ENCODE measurements around the gene PCSK6.

DNA sequence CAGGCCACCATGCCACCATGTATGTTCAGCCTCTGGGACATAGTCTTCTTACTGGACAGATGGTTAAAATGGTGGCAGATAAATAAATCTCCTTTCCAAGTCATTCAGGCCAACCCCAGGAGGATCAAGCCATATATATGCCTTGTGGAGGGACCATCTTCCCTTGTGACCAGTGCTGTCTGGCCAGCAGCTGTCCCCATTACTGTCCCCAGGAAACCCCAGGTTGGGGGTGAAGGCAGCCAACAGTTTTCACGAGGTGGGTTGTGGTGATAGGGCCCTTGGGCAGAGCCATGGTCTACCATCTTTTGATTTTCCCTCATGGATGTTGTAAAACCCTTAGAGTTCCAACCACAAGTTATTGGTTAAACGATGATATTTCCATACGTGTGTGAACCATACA, 48.7 kb upstream of the PCSK6 start:
- TF ChIP-seq CREB1 (IDR thresholded peaks at IDR 0.05) (no peak), CEBPB (IDR thresholded peaks at IDR 0.05; ENCODE audit: low read depth, low read length) (no peak), MAX (IDR thresholded peaks at IDR 0.05) (no peak), RNF2 (IDR thresholded peaks at IDR 0.05; ENCODE audit: borderline replicate concordance, low read depth, low read length, missing control alignments, poor library complexity, severe bottlenecking) (no peak), CTCF (IDR thresholded peaks at IDR 0.05; ENCODE audit: control extremely low read depth in 1 of 3, insufficient read depth in 1 of 3, low read depth in 1 of 3, low read length in 3 of 3) (no peak), POLR2A (IDR thresholded peaks at IDR 0.05; ENCODE audit: control extremely low read depth in 1 of 2, low read depth in 2 of 2, low read length in 2 of 2) (no peak), EZH2 (IDR thresholded peaks at IDR 0.05; ENCODE audit: low read depth, low read length, severe bottlenecking) (no peak), CHD2 (IDR thresholded peaks at IDR 0.05; ENCODE audit: low read length) (no peak), RAD21 (IDR thresholded peaks at IDR 0.05 in 1 of 2, conservative IDR thresholded peaks at IDR 0.05 in 1 of 2; ENCODE audit: low read depth in 2 of 2, low read length in 2 of 2) (no peak), CBX8 (IDR thresholded peaks at IDR 0.05; ENCODE audit: borderline replicate concordance, low read depth, low read length) (no peak), YY1 (IDR thresholded peaks at IDR 0.05; ENCODE audit: low read depth, low read length) (no peak), JUN (IDR thresholded peaks at IDR 0.05; ENCODE audit: low read depth, low read length) (no peak)

Data from H1 (cell line).